ENCODE measurements around the gene STAC3. TPM values are rescaled to one million over a fixed set of nuclear protein-coding genes. Genes with fewer than 3 reads are reported as not detected.

STAC3 gene
- total RNA-seq, 1 experiment from 2014 or later, result 2.8 TPM

DNA sequence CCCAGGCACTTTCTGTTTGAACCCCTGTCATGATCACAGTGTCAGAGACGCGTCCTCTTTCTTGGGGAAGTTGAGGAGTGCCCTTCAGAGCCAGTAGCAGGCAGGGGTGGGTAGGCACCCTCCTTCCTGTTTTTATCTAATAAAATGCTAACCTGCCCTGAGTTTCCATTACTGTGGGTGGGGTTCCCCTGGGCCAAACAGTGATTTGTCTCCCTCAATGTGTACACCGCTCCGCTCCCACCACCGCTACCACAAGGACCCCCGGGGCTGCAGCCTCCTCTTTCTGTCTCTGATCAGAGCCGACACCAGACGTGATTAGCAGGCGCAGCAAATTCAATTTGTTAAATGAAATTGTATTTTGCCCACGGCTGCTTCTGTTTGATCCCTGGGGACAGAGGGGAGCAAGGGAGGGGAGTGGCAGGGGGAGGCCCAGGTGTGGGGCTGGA lies 16.4 kb downstream of the STAC3 start:
- peaks cover 5% of the 10 kb centered on the region for H3K79me1 ChIP-seq (ENCODE audit: insufficient read depth, low read depth, low read length, poor library complexity, severe bottlenecking)
- DNase-seq, result no peak
- H2BK20ac ChIP-seq (ENCODE audit: low read depth, low read length, poor library complexity, severe bottlenecking), result no peak overlapping the region
- no peak overlapping the region for H2BK5ac ChIP-seq (ENCODE audit: insufficient read length, low read length)
- H2AK5ac ChIP-seq (ENCODE audit: insufficient read length, low read length), result no peak overlapping the region
- no peak overlapping the region for H3K4me2 ChIP-seq (ENCODE audit: insufficient read depth, insufficient read length, low read length)
- no peak overlapping the region for H3K18ac ChIP-seq (ENCODE audit: insufficient read length, low read depth, low read length)
- TF ChIP-seq, protein P1, sequence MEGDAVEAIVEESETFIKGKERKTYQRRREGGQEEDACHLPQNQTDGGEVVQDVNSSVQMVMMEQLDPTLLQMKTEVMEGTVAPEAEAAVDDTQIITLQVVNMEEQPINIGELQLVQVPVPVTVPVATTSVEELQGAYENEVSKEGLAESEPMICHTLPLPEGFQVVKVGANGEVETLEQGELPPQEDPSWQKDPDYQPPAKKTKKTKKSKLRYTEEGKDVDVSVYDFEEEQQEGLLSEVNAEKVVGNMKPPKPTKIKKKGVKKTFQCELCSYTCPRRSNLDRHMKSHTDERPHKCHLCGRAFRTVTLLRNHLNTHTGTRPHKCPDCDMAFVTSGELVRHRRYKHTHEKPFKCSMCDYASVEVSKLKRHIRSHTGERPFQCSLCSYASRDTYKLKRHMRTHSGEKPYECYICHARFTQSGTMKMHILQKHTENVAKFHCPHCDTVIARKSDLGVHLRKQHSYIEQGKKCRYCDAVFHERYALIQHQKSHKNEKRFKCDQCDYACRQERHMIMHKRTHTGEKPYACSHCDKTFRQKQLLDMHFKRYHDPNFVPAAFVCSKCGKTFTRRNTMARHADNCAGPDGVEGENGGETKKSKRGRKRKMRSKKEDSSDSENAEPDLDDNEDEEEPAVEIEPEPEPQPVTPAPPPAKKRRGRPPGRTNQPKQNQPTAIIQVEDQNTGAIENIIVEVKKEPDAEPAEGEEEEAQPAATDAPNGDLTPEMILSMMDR (conservative IDR thresholded peaks at IDR 0.05), result no peak
- no peak overlapping the region for H2BK120ac ChIP-seq (ENCODE audit: low read depth, low read length, poor library complexity, severe bottlenecking)
- no peak overlapping the region for H3T11ph ChIP-seq (ENCODE audit: low read length)
- H2BK15ac ChIP-seq (ENCODE audit: low read depth, low read length), result no peak overlapping the region
- peaks cover 5% of the 10 kb centered on the region; the same call in 1 of the 2 replicates for H3K79me2 ChIP-seq (ENCODE audit: insufficient read depth, low read length)
- no CpG with 5 or more reads among the region's 10 CpGs for WGBS (ENCODE audit: extremely low coverage, insufficient read length, low lambda C conversion rate)
- Mint-ChIP-seq H3K27ac (no peak overlapping the region; a peak in 1 of 7 replicates), H3K36me3 (ENCODE audit: insufficient read depth in 1 of 3, low read depth in 3 of 3) (peaks cover 45 to 52% (median 47%) of the 10 kb centered on the region in 3 experiments), H3K9me3 (no peaks in the 10 kb centered on the region), H3K4me1 (peaks cover 45 to 59% of the 10 kb centered on the region in 2 experiments), H3K4me3 (no peak overlapping the region; a peak in 1 of 5 replicates), H3K27me3 (ENCODE audit: low read depth) (peaks cover 51% of the 10 kb centered on the region)
- no peak overlapping the region for H3K27ac ChIP-seq (ENCODE audit: insufficient read length, low read depth, low read length)
- no peaks in the 10 kb centered on the region; the same call in 1 of the 2 replicates for H3K4me1 ChIP-seq (ENCODE audit: insufficient read depth, low read length)
- peaks cover 4% of the 10 kb centered on the region for H4K20me1 ChIP-seq (ENCODE audit: control insufficient read depth, insufficient read depth, insufficient read length)
- no peak overlapping the region for H3K56ac ChIP-seq (ENCODE audit: insufficient read length, low read depth, low read length)
- H3K4ac ChIP-seq (ENCODE audit: low read depth, low read length), result no peak overlapping the region
- H2BK12ac ChIP-seq (ENCODE audit: insufficient read length, low read depth, low read length), result no peak overlapping the region
- peaks cover 28% of the 10 kb centered on the region; the same call in 1 of the 2 replicates for H3K27me3 ChIP-seq (ENCODE audit: insufficient read depth, low read length)
- no peak overlapping the region for H4K8ac ChIP-seq (replicated peaks; ENCODE audit: insufficient read length, low read depth, low read length)
- H2AFZ ChIP-seq (ENCODE audit: low read length), result no peak overlapping the region
- no peak overlapping the region for H3K14ac ChIP-seq (ENCODE audit: insufficient read depth, low read length)
- H4K5ac ChIP-seq (ENCODE audit: insufficient read length, low read depth, low read length), result no peak overlapping the region
- H3K9me3 ChIP-seq (ENCODE audit: control insufficient read depth, low read depth, low read length), result no peaks in the 10 kb centered on the region
- H3K9ac ChIP-seq (ENCODE audit: extremely low read depth, insufficient read length, low read length), result no peak overlapping the region
- H4K91ac ChIP-seq (ENCODE audit: insufficient read length, low read depth, low read length), result no peak overlapping the region
- H3K23ac ChIP-seq (ENCODE audit: insufficient read length, low read depth, low read length), result no peak overlapping the region
- H3K23me2 ChIP-seq (ENCODE audit: insufficient read length, low read depth, low read length, poor library complexity, severe bottlenecking), result peaks cover 24% of the 10 kb centered on the region

Measured in H9 (cell line).